Psoas muscle (tissue), 8 donors: ENCODE results near the gene PARVB. TPM values are rescaled to one million over a fixed set of nuclear protein-coding genes. Genes with fewer than 3 reads are reported as not detected.

Experiments
- ATAC-seq, 4 donors: fragments of 200-7000 bp; cut with Tn5 transposase; one replicate each; pipeline ENCODE4 v1.9.1; 2020; ENCODE audit warnings: moderate library complexity in 3 of 4, mild to moderate bottlenecking in 2 of 4
- DNase-seq, 2 donors: peaks; one replicate each; pipeline ENCODE4 v3.0.0-alpha.2; 2020
- H3K27ac ChIP-seq: fragments of 200-600 bp; one replicate; pipeline ENCODE4 v1.8.0; 2022
- H3K27me3 ChIP-seq, 3 donors: fragments of 200-600 bp in 1 of 3; one replicate each; pipeline versions ENCODE4 v1.6.1 to v1.8.0; 2013 to 2022; ENCODE audit warnings: low read length in 2 of 3, mild to moderate bottlenecking in 2 of 3, moderate library complexity in 1 of 3; ENCODE audit not compliant: insufficient read depth in 3 of 3
- H3K36me3 ChIP-seq, 2 donors: fragments of 200-600 bp in 1 of 2; one replicate each; pipeline versions ENCODE4 v1.6.1 to v1.8.0; 2013 to 2022; ENCODE audit warnings: low read depth in 1 of 2, mild to moderate bottlenecking in 1 of 2, moderate library complexity in 1 of 2; ENCODE audit not compliant: insufficient read depth in 1 of 2
- H3K4me1 ChIP-seq: fragments of 200-600 bp; one replicate; pipeline ENCODE4 v1.8.0; 2022
- H3K4me3 ChIP-seq: fragments of 200-600 bp; one replicate; pipeline ENCODE4 v1.8.0; 2022; ENCODE audit warnings: mild to moderate bottlenecking
- H3K9me3 ChIP-seq: fragments of 200-600 bp; one replicate; pipeline ENCODE4 v1.8.0; 2022
- WGBS, 3 donors: extraction: QIAGEN DNeasy Blood & Tissue Kit; methylation state at CpG; one replicate each; pipeline versions ENCODE4 v1.1.6 to v1.1.7; 2013; 5-methylcytosine and 5-hydroxymethylcytosine counted together
- intact Hi-C, 2 donors: fragments of 100-400 bp; cut with DNase I; formaldehyde crosslinking; loops; one replicate each; pipeline versions ENCODE4 v1.11.0 to v1.14.2; 2022
- polyA plus RNA-seq, 3 donors: library from polyadenylated mRNA; stranded (reverse); fragments of 200-250 nt; gene quantifications; one replicate each; pipeline ENCODE4 v1.2.3, GENCODE V29; 2013
- total RNA-seq, 4 donors: library from RNA; stranded (reverse); fragmentation: NEBNext Ultra II Directional in 2 of 4; extraction: Animal tissue kit (Norgen Biotek cat#: 25700) in 2 of 4; gene quantifications; one replicate each; pipeline versions ENCODE4 v1.2.1 to v1.2.4, GENCODE V29; 2021 to 2023
- TF ChIP-seq, protein P1 (sequence below): fragments of 200-600 bp; IDR thresholded peaks from one replicate; pipeline ENCODE4 v1.8.0; 2022; ENCODE audit warnings: antibody characterized with exemption
- donor health status: healthy with polysubstance abuse.
- donor health status: DM: no; HTN: no; CAD: no; lungs with moderate emphysema.
- donor health status: Bipolar disorder and iron deficiency.
- donor health status: healthy.
- donor health status: DM: yes; HTN: yes; CAD: no.
- donor health status: DM: no; HTN: no; CAD: no.
- donor health status: DM: no; HTN: no; CAD: no.
- donor health status: DM: yes; HTN: yes; CAD: no.

The PARVB gene
- total and polyA plus RNA-seq, 7 donors, result 84.5 to 172 (median 103) TPM

DNA sequence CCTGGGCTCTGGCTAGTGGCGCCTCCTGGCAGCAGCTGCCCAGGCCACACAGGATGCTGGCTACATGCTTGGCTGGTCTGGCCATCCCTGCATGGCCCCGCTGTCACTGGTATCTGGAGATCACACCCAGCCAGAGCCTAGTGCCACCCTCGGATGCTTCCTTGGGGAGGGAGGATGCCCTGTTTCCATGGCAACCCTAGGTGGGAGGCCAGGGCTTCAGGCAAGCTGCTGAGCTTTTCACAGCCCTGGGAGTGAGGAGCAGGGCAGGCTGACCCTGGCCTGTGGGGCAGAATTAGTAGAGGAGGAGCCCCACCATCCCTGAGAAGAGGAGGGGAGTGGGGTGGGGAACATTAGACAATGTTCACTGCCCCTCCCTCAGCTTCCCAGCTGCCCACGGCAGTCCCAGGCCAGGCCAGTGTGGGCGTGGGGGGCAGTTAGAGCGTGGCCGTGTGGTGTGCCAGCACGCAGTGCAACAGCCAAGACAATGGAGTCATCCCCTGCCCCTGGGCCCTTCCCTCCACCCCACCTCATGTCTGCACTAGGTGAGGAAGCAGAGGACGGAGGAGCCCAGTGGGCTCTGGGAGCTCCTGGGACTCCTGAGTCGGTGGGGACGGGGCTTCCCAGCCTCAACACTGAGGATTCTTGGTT, 50.4 kb downstream of the PARVB start:
- intact Hi-C loops, result no loop called here
- no peaks in the 10 kb centered on the region for H3K27me3 ChIP-seq
- no peak overlapping the region for H3K4me3 ChIP-seq
- H3K9me3 ChIP-seq, result no peaks in the 10 kb centered on the region
- H3K27ac ChIP-seq, result no peak overlapping the region
- H3K4me1 ChIP-seq, result peaks cover 20% of the 10 kb centered on the region
- H3K36me3 ChIP-seq, result no peaks in the 10 kb centered on the region
- 78 to 87% (median 81%) methylated on average over 11 of the region's 11 CpGs for WGBS, 3 donors
- TF ChIP-seq, protein P1, sequence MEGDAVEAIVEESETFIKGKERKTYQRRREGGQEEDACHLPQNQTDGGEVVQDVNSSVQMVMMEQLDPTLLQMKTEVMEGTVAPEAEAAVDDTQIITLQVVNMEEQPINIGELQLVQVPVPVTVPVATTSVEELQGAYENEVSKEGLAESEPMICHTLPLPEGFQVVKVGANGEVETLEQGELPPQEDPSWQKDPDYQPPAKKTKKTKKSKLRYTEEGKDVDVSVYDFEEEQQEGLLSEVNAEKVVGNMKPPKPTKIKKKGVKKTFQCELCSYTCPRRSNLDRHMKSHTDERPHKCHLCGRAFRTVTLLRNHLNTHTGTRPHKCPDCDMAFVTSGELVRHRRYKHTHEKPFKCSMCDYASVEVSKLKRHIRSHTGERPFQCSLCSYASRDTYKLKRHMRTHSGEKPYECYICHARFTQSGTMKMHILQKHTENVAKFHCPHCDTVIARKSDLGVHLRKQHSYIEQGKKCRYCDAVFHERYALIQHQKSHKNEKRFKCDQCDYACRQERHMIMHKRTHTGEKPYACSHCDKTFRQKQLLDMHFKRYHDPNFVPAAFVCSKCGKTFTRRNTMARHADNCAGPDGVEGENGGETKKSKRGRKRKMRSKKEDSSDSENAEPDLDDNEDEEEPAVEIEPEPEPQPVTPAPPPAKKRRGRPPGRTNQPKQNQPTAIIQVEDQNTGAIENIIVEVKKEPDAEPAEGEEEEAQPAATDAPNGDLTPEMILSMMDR, result no peak
- ATAC-seq (no peak), DNase-seq (no peak)

DNA sequence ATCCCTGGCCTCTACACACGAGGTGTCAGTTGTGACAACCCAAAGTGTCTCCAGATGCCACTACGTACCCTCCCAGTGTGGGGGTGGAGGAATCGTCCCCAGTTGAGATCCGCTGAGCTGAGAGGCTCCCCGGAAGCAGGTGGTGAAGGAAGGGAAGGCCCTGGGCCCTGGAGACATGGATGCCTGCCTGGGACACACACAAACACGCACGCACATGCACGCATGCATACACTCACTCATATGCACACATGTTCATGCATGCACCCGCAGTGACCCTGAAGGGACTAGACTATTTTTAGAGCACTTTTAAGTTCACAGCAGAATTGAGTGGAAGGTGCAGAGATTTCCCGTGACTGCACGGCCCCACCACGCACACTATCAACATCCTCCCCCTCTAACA, 50.9 kb downstream of the PARVB start:
- DNase-seq, result no peak
- Histone ChIP-seq H3K36me3 (no peaks in the 10 kb centered on the region), H3K9me3 (no peaks in the 10 kb centered on the region), H3K4me1 (peaks cover 20% of the 10 kb centered on the region), H3K4me3 (no peak overlapping the region), H3K27me3 (no peaks in the 10 kb centered on the region), H3K27ac (no peak overlapping the region)
- 76 to 86% (median 84%) methylated on average over 12 of the region's 12 CpGs for WGBS, 3 donors
- TF ChIP-seq, protein P1, result no peak
- no peak for ATAC-seq
- intact Hi-C loops, result no loop called here

DNA sequence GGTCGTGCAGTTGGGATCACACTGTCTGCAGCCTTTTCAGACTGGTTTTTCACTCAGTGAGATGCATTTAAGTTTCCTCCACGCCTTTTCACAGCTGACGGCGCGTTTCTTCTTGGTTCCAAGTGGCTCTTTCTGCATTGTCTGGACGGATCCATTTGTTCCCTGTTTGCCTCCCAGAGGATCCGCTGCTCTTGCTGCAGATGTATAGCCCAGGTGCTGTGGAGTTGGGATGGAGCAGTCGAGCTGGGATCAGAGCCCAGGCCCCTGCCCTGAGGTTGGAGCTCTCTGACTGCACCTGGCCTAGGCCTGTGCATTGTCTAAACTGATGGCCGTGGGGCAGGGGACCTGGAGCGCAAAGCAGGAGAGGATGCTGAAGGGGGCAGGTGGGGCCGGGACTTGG, 51.6 kb downstream of the PARVB start:
- no peak overlapping the region for H3K27ac ChIP-seq
- 84 to 85% (median 84%) methylated on average over 11 of the region's 11 CpGs for WGBS, 3 donors
- no peaks in the 10 kb centered on the region for H3K9me3 ChIP-seq
- intact Hi-C loops, result no loop called here
- TF ChIP-seq, protein P1, result no peak
- no peaks in the 10 kb centered on the region for H3K27me3 ChIP-seq
- ATAC-seq (no peak), DNase-seq (no peak)
- H3K4me3 ChIP-seq, result no peak overlapping the region
- H3K36me3 ChIP-seq, result no peaks in the 10 kb centered on the region
- peaks cover 20% of the 10 kb centered on the region for H3K4me1 ChIP-seq

DNA sequence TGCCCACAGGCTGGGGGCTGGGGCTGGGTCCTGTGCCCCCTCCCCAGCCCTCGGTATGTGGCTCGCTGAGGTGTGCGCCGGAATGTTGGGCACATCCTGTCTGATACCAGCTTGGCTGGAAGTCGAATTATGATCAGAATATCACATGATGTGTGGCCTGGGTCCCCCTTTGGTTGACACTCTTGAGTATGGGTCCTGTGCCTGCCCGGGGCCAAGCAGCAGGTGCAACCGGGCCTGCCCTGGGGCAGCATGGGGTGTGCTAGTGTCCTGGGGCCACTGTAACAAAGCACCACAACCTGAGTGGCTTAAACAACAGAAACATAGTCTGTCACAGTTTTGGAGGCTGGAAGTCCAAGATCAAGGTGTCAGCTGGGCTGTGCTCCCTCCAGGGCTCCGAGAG, 52.7 kb downstream of the PARVB start:
- WGBS, 3 donors, result 94 to 96% (median 95%) methylated on average over 8 of the region's 8 CpGs
- no peak overlapping the region for H3K27ac ChIP-seq
- no peak overlapping the region for H3K4me3 ChIP-seq
- no peak for ATAC-seq
- H3K36me3 ChIP-seq, result no peaks in the 10 kb centered on the region
- intact Hi-C loops, result no loop called here
- peaks cover 24% of the 10 kb centered on the region for H3K4me1 ChIP-seq
- no peaks in the 10 kb centered on the region for H3K27me3 ChIP-seq
- H3K9me3 ChIP-seq, result no peaks in the 10 kb centered on the region
- TF ChIP-seq, protein P1, result no peak
- no peak for DNase-seq
